Heart left ventricle (tissue), 16 donors: Measurements from ENCODE around the gene S100A13. TPM values are rescaled to one million over a fixed set of nuclear protein-coding genes. Genes with fewer than 3 reads are reported as not detected.
"Not testable (repeated sequence)": the region's sequence is repeated elsewhere in the genome, so short reads cannot be mapped to it uniquely, and the experiment has no call there.

ENCODE experiments used
- ATAC-seq, 4 donors: fragments of 200-7000 bp; cut with Tn5 transposase; one replicate each; pipeline ENCODE4 v1.9.1; 2020 to 2022; ENCODE audit warnings: moderate library complexity in 4 of 4, mild to moderate bottlenecking in 3 of 4, moderate number of reproducible peaks in 1 of 4
- DNase-seq, 5 donors: peaks; one replicate each; pipeline ENCODE4 v3.0.0-alpha.2; 2020
- H3K27ac ChIP-seq, 12 donors: fragments of 200-600 bp; sonication (generic) in 4 of 12; one replicate each; pipeline versions ENCODE4 v1.5.0 to v1.8.0; 2016 to 2022; ENCODE audit warnings: mild to moderate bottlenecking in 2 of 12
- H3K27me3 ChIP-seq, 9 donors: fragments of 200-600 bp; sonication (generic) in 2 of 9; one replicate each; pipeline versions ENCODE4 v1.5.1 to v1.8.0; 2016 to 2022; ENCODE audit warnings: mild to moderate bottlenecking in 3 of 9
- H3K36me3 ChIP-seq, 9 donors: fragments of 200-600 bp; sonication (generic) in 2 of 9; one replicate each; pipeline versions ENCODE4 v1.5.0 to v1.8.0; 2018 to 2022; ENCODE audit warnings: mild to moderate bottlenecking in 2 of 9
- H3K4me1 ChIP-seq, 12 donors: fragments of 200-600 bp; sonication (generic) in 4 of 12; one replicate each; pipeline versions ENCODE4 v1.5.0 to v1.8.0; 2016 to 2022; ENCODE audit warnings: mild to moderate bottlenecking in 3 of 12
- H3K4me3 ChIP-seq, 12 donors: fragments of 200-600 bp; sonication (generic) in 4 of 12; one replicate each; pipeline versions ENCODE4 v1.5.0 to v1.8.0; 2017 to 2022; ENCODE audit warnings: mild to moderate bottlenecking in 9 of 12, moderate library complexity in 4 of 12
- H3K9me3 ChIP-seq, 12 donors: fragments of 200-600 bp; sonication (generic) in 4 of 12; one replicate each; pipeline versions ENCODE4 v1.5.0 to v1.8.0; 2016 to 2022; ENCODE audit warnings: mild to moderate bottlenecking in 1 of 12
- POLR2A ChIP-seq, 2 donors: fragments of 450-650 bp; IDR thresholded peaks; one replicate each; pipeline ENCODE4 v1.6.1; 2017; ENCODE audit warnings: antibody characterized with exemption in 2 of 2, mild to moderate bottlenecking in 2 of 2, moderate library complexity in 2 of 2
- WGBS, 4 donors: extraction: QIAGEN DNeasy Blood & Tissue Kit in 2 of 4; methylation state at CpG; one replicate each; pipeline versions ENCODE4 v1.1.5 to v1.1.7; 2013 to 2018; 5-methylcytosine and 5-hydroxymethylcytosine counted together
- intact Hi-C, 10 donors: fragments of 100-400 bp; cut with DNase I; formaldehyde crosslinking; loops; one replicate each; pipeline versions ENCODE4 v1.11.1 to v1.14.2; 2022
- long read RNA-seq, 3 donors: library from polyadenylated mRNA; unstranded; transcript quantifications; one replicate each; pipeline ENCODE4 v2.0.0, GENCODE V29; 2020 to 2021
- polyA plus RNA-seq, 2 donors: library from polyadenylated mRNA; stranded (reverse); fragments of 200-250 nt; gene quantifications; one replicate each; pipeline ENCODE4 v1.2.3, GENCODE V29; 2013
- total RNA-seq, 9 donors: library from RNA; depleted of rRNA in 2 of 9; stranded (reverse); fragments of >200 nt in 2 of 9; fragmentation: NEBNext Ultra II Directional in 3 of 9; extraction: Animal tissue kit (Norgen Biotek cat#: 25700) in 3 of 9; gene quantifications; one replicate each; pipeline versions ENCODE4 v1.1.0 to v1.2.4, GENCODE V29; 2016 to 2023
- TF ChIP-seq, protein P1 (sequence below), 12 donors: fragments of 200-600 bp; sonication (generic) in 4 of 12; IDR thresholded peaks; one replicate each; pipeline versions ENCODE4 v1.5.0 to v1.8.0; 2018 to 2022; ENCODE audit warnings: antibody characterized with exemption in 12 of 12, mild to moderate bottlenecking in 5 of 12
- donor health status: ischemic (EF 13 %, LVEDD 7.1; RV severe dilation, severe dysfunction).
- donor health status: healthy with polysubstance abuse.
- donor health status: DM: no; HTN: yes; CAD: no.
- donor health status: DM: no; HTN: no; CAD: no.
- donor health status: ischemic (EF 25% LVEDD 6.9; RV normal size, moderate dysfunction).
- donor health status: ischemic (EF 25% LVEDD 5.7; RV mildly dilated, moderate dysfunction).
- donor health status: healthy.
- donor health status: DM: yes; HTN: yes; CAD: no.
- donor health status: ischemic (EF 35%, LVEDD 5.7; RV mildly dilated, moderate dysfunction).
- donor health status: nonischemic (EF 11% LVEDD 7.7; RV severe dilation, severe dysfunction).
- donor health status: DM: yes; HTN: yes; CAD: no.
- donor health status: PGD.
- donor health status: ischemic (EF 29% LVEDD 5.4; RV normal size, mild dysfunction).
- donor health status: nonischemic (EF 23%, LVEDD 6.1; RV moderate dilation, normal function).

The S100A13 gene
- total RNA-seq (100 to 1,000 TPM in 7 of 9 donors, 10 to 100 TPM in 2; 98.1 to 189 (median 132) TPM), polyA plus RNA-seq (100 to 1,000 TPM; 173 to 272 TPM)
- long read RNA-seq, donor 1, partial matches to known transcripts = 42 of 47 reads
- long read RNA-seq, donor 1, other reads (novel, unspliced or antisense) = 3 of 47 reads
- long read RNA-seq, donor 2, partial matches to known transcripts = 5 of 8 reads
- long read RNA-seq, donor 2, other reads (novel, unspliced or antisense) = 0 of 8 reads
- long read RNA-seq, donor 3, partial matches to known transcripts = 37 of 43 reads
- long read RNA-seq, donor 3, other reads (novel, unspliced or antisense) = 0 of 43 reads

DNA sequence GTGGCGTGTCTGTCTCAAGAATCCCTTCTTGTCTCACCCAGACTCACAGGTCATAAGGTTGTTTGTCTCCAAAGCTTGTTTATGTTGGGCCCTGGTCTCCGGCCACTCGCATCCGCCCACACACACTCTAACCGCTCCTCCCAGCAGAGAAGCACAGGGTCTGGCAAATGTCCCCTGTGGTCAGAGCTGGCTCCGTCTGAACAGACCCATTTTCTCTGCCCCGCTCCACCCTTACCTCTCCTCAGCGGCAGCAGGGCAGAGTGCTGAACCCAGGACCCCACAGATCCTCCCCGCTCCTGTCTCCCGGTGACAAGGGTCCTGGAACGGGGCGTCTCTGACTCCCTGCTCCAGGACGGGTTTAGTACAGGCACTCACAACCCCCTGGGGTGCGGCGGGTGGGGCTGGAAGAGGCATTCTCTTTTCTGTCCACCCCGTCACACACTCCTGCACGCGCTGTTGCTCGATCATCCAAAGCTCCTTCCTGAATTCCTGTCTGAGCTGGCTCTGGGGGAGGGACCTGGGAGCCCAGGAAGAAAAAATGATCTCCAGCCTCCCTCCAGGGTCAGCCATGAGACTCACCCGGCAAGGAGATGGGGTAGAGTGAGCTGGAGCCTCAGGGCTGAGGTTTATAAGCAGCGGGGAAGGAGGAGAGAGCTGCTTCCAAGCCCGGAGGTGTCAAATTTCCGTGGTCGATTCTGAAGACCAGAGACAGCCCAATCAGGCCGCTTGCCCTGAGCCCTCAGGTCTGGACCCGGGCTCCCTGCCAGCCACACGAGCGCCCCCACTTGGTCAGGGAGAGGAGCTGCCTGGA lies at the start of gene S100A13:
TSS of gene S100A13 (minus strand) at position 602 of the 811 bp plus-strand sequence. CDS start 1,033 bp downstream, outside the sequence.
- WGBS, 4 donors = 4 to 11% (median 6%) methylated on average over 21 to 28 of the region's 28 CpGs
- TF ChIP-seq, protein P1, sequence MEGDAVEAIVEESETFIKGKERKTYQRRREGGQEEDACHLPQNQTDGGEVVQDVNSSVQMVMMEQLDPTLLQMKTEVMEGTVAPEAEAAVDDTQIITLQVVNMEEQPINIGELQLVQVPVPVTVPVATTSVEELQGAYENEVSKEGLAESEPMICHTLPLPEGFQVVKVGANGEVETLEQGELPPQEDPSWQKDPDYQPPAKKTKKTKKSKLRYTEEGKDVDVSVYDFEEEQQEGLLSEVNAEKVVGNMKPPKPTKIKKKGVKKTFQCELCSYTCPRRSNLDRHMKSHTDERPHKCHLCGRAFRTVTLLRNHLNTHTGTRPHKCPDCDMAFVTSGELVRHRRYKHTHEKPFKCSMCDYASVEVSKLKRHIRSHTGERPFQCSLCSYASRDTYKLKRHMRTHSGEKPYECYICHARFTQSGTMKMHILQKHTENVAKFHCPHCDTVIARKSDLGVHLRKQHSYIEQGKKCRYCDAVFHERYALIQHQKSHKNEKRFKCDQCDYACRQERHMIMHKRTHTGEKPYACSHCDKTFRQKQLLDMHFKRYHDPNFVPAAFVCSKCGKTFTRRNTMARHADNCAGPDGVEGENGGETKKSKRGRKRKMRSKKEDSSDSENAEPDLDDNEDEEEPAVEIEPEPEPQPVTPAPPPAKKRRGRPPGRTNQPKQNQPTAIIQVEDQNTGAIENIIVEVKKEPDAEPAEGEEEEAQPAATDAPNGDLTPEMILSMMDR (IDR thresholded peaks at IDR 0.05) = peak in 10 of 12 donors; percentile 34 to 72 (median 56)
- peak in 1 of 2 donors; percentile 50 for TF ChIP-seq POLR2A (IDR thresholded peaks at IDR 0.05)
- Histone ChIP-seq H3K27me3 (no peaks in the 10 kb centered on the region), H3K4me1 (peaks cover 0 to 67% (median 45%) of the 10 kb centered on the region in 12 donors), H3K36me3 (peaks cover 0 to 32% (median 11%) of the 10 kb centered on the region in 9 donors), H3K9me3 (no peaks in the 10 kb centered on the region), H3K4me3 (peak within 1 kb of the TSS; percentile 38 to 87 (median 62)), H3K27ac (peak within 1 kb of the TSS; percentile 84 to 97 (median 94))
- intact Hi-C loops = no loop called here
- ATAC-seq = peak; percentile 29 to 68 (median 64)
- DNase-seq = peak; percentile 82 to 88 (median 86)

DNA sequence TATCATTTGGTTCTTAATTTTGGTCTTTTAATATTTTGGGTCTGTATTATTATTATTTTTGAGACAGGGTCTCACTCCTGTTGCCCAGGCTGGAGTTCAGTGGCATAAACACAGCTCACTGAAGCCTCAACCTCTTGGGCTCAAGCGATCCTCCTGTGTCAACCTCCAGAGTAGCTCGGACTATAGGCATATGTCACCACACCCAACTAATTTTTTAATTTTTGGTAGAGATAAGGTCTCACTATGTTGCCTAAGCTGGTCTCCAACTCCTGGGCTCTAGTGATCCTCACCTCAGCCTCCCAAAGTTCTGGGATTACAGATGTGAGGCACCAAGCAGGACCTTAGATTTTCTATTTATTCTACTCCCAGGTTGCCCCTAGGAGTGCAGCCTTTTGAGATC lies 46.2 kb upstream of the S100A13 start:
- Histone ChIP-seq H3K9me3 (no peaks in the 10 kb centered on the region), H3K36me3 (peaks cover 2 to 13% (median 10%) of the 10 kb centered on the region in 9 donors), H3K27me3 (peaks cover 0 to 8% (median 2%) of the 10 kb centered on the region in 9 donors), H3K4me3 (no peak overlapping the region), H3K4me1 (peaks cover 6 to 36% (median 23%) of the 10 kb centered on the region in 12 donors), H3K27ac (no peak overlapping the region)
- 93 to 100% (median 97%) methylated on average over 2 of the region's 2 CpGs for WGBS, 4 donors
- TF ChIP-seq, protein P1 (IDR thresholded peaks at IDR 0.05) = no peak
- no peak for TF ChIP-seq POLR2A (IDR thresholded peaks at IDR 0.05)
- intact Hi-C loops = loop anchor here in 6 of 10 donors (5.0 to 10.0 kb wide), 6 partner anchors 41 to 314 kb away; partner anchors contain the start of genes CHTOP (in 3 of the 6), RAB13 (in 3 of the 6) and GATAD2B (in 1 of the 6)
- no peak for ATAC-seq
- DNase-seq = no peak

DNA sequence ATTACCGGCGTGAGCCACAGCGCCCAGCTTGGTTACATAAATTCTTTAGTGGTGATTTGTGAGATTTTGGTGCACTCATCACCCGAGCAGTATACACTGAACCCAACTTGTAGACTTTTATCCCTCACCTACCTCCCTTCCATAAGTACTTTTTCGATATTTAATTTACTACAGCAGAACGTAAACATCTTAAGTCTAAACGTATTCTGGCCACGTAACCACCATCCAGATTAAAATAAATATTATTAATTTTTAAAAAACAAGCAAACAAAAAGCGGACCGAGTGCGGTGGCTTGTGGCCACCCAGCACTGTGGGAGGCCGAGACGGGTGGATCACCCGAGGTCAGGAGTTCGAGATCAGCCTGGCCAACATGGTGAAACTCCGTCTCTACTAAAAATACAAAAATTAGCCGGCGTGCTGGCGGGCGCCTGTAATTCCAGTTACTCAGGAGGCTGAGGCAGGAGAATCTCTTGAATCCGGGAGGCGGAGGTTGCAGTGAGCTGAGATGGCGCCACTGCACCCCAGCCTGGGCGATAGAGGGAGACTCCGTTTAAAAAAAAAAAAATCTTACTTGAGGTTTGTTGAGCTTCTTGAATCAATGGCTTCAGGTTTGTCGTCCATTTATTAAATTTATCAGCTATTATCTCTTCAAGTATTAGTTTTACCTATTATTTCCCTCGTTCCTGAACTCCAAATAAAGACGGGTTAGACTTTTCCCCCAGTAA lies 44.5 kb upstream of the S100A13 start:
- intact Hi-C loops = loop anchor here in 8 of 10 donors (2.0 to 10.0 kb wide), 9 partner anchors 39 to 316 kb away; partner anchors contain the start of genes CHTOP (in 3 of the 8), RAB13 (in 3 of the 8), GATAD2B (in 1 of the 8) and S100A1 (in 1 of the 8)
- not testable (repeated sequence) for H3K9me3 ChIP-seq, H3K27me3 ChIP-seq
- peak overlapping the region; percentile 27 to 92 (median 76) for H3K4me3 ChIP-seq
- H3K36me3 ChIP-seq = peaks cover 5 to 30% (median 27%) of the 10 kb centered on the region in 9 donors
- WGBS, 4 donors = 11 to 18% (median 15%) methylated on average over 28 of the region's 28 CpGs
- H3K27ac ChIP-seq = peak overlapping the region; percentile 6 to 90 (median 79)
- H3K4me1 ChIP-seq = peaks cover 6 to 26% (median 14%) of the 10 kb centered on the region in 12 donors
- DNase-seq (peak in 3 of 5 donors; percentile 48 to 72 (median 49)), ATAC-seq (peak in 3 of 4 donors; percentile 37 to 49 (median 47))
- TF ChIP-seq, protein P1 (IDR thresholded peaks at IDR 0.05) = peak in 2 of 12 donors; percentile 9 to 30
